ENCODE results near the gene ITPR2. TPM values are rescaled to one million over a fixed set of nuclear protein-coding genes. Genes with fewer than 3 reads are reported as not detected.
"Not testable (repeated sequence)": the region's sequence is repeated elsewhere in the genome, so short reads cannot be mapped to it uniquely, and the experiment has no call there.

The ITPR2 gene
- total RNA-seq, 1 donor = 29.6 TPM

GRCh38 chr12:26331960-26332359, 501.0 kb downstream of the ITPR2 start:
- peak in 1 of 3 donors; percentile 4 for DNase-seq (ENCODE audit: low read depth in 2 of 3, low spot score in 2 of 3)

GRCh38 chr12:26331136-26331535, 501.9 kb downstream of the ITPR2 start:
- no peak for DNase-seq (ENCODE audit: low read depth in 2 of 3, low spot score in 2 of 3)

- DNase-seq (ENCODE audit: low read depth in 2 of 3, low spot score in 2 of 3) = peak in 2 of 3 donors; percentile 19 to 60
Observed at GRCh38 chr12:26327975-26328644, 504.9 kb downstream of the ITPR2 start.

GRCh38 chr12:26323673-26324072, 509.3 kb downstream of the ITPR2 start:
- no peak for DNase-seq (ENCODE audit: low read depth in 2 of 3, low spot score in 2 of 3)

- no peak for DNase-seq (ENCODE audit: low read depth in 2 of 3, low spot score in 2 of 3)
Observed at GRCh38 chr12:26319511-26319910, 513.5 kb downstream of the ITPR2 start.

- no peak for DNase-seq (ENCODE audit: low read depth in 2 of 3, low spot score in 2 of 3)
Observed at GRCh38 chr12:26318661-26319068, 514.3 kb downstream of the ITPR2 start.

GRCh38 chr12:26317942-26318575, 514.9 kb downstream of the ITPR2 start:
- DNase-seq (ENCODE audit: low read depth in 2 of 3, low spot score in 2 of 3) = no peak

GRCh38 chr12:26314103-26314502, 518.9 kb downstream of the ITPR2 start:
- DNase-seq (ENCODE audit: low read depth in 2 of 3, low spot score in 2 of 3) = peak in 1 of 3 donors; percentile 7

- DNase-seq (ENCODE audit: low read depth in 2 of 3, low spot score in 2 of 3) = not testable (repeated sequence)
Observed at GRCh38 chr12:26310489-26310888, 522.5 kb downstream of the ITPR2 start.

GRCh38 chr12:26309634-26310033, 523.4 kb downstream of the ITPR2 start:
- DNase-seq (ENCODE audit: low read depth in 2 of 3, low spot score in 2 of 3) = no peak

GRCh38 chr12:26304273-26304672, 528.7 kb downstream of the ITPR2 start:
- no peak for DNase-seq (ENCODE audit: low read depth in 2 of 3, low spot score in 2 of 3)

- DNase-seq (ENCODE audit: low read depth in 2 of 3, low spot score in 2 of 3) = no peak
Observed at GRCh38 chr12:26303418-26303817, 529.6 kb downstream of the ITPR2 start.

GRCh38 chr12:26302776-26303175, 530.2 kb downstream of the ITPR2 start:
- DNase-seq (ENCODE audit: low read depth in 2 of 3, low spot score in 2 of 3) = no peak

GRCh38 chr12:26299751-26300150, 533.2 kb downstream of the ITPR2 start:
- no peak for DNase-seq (ENCODE audit: low read depth in 2 of 3, low spot score in 2 of 3)

- DNase-seq (ENCODE audit: low read depth in 2 of 3, low spot score in 2 of 3) = peak in 2 of 3 donors; percentile 78 to 87
Observed at GRCh38 chr12:26298785-26299621, 534.0 kb downstream of the ITPR2 start.

GRCh38 chr12:26297396-26298070, 535.5 kb downstream of the ITPR2 start:
- DNase-seq (ENCODE audit: low read depth in 2 of 3, low spot score in 2 of 3) = no peak

GRCh38 chr12:26295001-26295400, 538.0 kb downstream of the ITPR2 start:
- no peak for DNase-seq (ENCODE audit: low read depth in 2 of 3, low spot score in 2 of 3)

GRCh38 chr12:26293612-26294011, 539.4 kb downstream of the ITPR2 start:
- no peak for DNase-seq (ENCODE audit: low read depth in 2 of 3, low spot score in 2 of 3)

- DNase-seq (ENCODE audit: low read depth in 2 of 3, low spot score in 2 of 3) = no peak
Observed at GRCh38 chr12:26292596-26292995, 540.4 kb downstream of the ITPR2 start.

GRCh38 chr12:26290565-26290964, 542.4 kb downstream of the ITPR2 start:
- no peak for DNase-seq (ENCODE audit: low read depth in 2 of 3, low spot score in 2 of 3)
